ENCODE data around the gene SNCAIP.
"Not testable (repeated sequence)": the region's sequence is repeated elsewhere in the genome, so short reads cannot be mapped to it uniquely, and the experiment has no call there.

Gene SNCAIP

GRCh38 chr5:122369253-122369815, 57.3 kb downstream of the SNCAIP start:
- DNase-seq (ENCODE audit: low read depth, low spot score): no peak
- no peaks in the 10 kb centered on the region for H3K36me3 ChIP-seq (ENCODE audit: insufficient read depth, low read length)
- H3K4me3 ChIP-seq: no peak overlapping the region
- H3K9ac ChIP-seq (ENCODE audit: insufficient read length): no peak overlapping the region
- H3K27ac ChIP-seq: no peak overlapping the region
- TF ChIP-seq FOXP2 (optimal IDR thresholded peaks at IDR 0.05; ENCODE audit: control extremely low read depth, extremely low read length, insufficient read depth) (no peak), POLR2AphosphoS5 (IDR thresholded peaks at IDR 0.05; ENCODE audit: borderline replicate concordance, low read depth, low read length) (no peak), EZH2 (IDR thresholded peaks at IDR 0.05) (no peak)
- no peaks in the 10 kb centered on the region for H3K9me3 ChIP-seq (ENCODE audit: low read depth, low read length)

- no peak for DNase-seq (ENCODE audit: low read depth, low spot score)
- Histone ChIP-seq H3K36me3 (ENCODE audit: insufficient read depth, low read length) (no peaks in the 10 kb centered on the region), H3K9ac (ENCODE audit: insufficient read length) (no peak overlapping the region), H3K27ac (no peak overlapping the region), H3K9me3 (ENCODE audit: low read depth, low read length) (no peaks in the 10 kb centered on the region), H3K4me3 (no peak overlapping the region)
- TF ChIP-seq EZH2 (IDR thresholded peaks at IDR 0.05) (no peak), POLR2AphosphoS5 (IDR thresholded peaks at IDR 0.05; ENCODE audit: borderline replicate concordance, low read depth, low read length) (no peak), FOXP2 (optimal IDR thresholded peaks at IDR 0.05; ENCODE audit: control extremely low read depth, extremely low read length, insufficient read depth) (no peak)
Observed at GRCh38 chr5:122371511-122372151, 59.6 kb downstream of the SNCAIP start.

GRCh38 chr5:122374110-122374509, 62.1 kb downstream of the SNCAIP start:
- no peak overlapping the region for H3K9ac ChIP-seq (ENCODE audit: insufficient read length)
- no peak for TF ChIP-seq FOXP2 (optimal IDR thresholded peaks at IDR 0.05; ENCODE audit: control extremely low read depth, extremely low read length, insufficient read depth)
- no peak for TF ChIP-seq POLR2AphosphoS5 (IDR thresholded peaks at IDR 0.05; ENCODE audit: borderline replicate concordance, low read depth, low read length)
- no peak for TF ChIP-seq EZH2 (IDR thresholded peaks at IDR 0.05)
- no peak overlapping the region for H3K27ac ChIP-seq
- no peak overlapping the region for H3K4me3 ChIP-seq
- DNase-seq (ENCODE audit: low read depth, low spot score): no peak
- no peaks in the 10 kb centered on the region for H3K36me3 ChIP-seq (ENCODE audit: insufficient read depth, low read length)
- no peaks in the 10 kb centered on the region for H3K9me3 ChIP-seq (ENCODE audit: low read depth, low read length)

GRCh38 chr5:122375801-122376200, 63.8 kb downstream of the SNCAIP start:
- TF ChIP-seq FOXP2 (optimal IDR thresholded peaks at IDR 0.05; ENCODE audit: control extremely low read depth, extremely low read length, insufficient read depth): no peak
- TF ChIP-seq POLR2AphosphoS5 (IDR thresholded peaks at IDR 0.05; ENCODE audit: borderline replicate concordance, low read depth, low read length): no peak
- no peak for TF ChIP-seq EZH2 (IDR thresholded peaks at IDR 0.05)
- DNase-seq (ENCODE audit: low read depth, low spot score): no peak
- Histone ChIP-seq H3K27ac (no peak overlapping the region), H3K9me3 (ENCODE audit: low read depth, low read length) (no peaks in the 10 kb centered on the region), H3K36me3 (ENCODE audit: insufficient read depth, low read length) (no peaks in the 10 kb centered on the region), H3K4me3 (no peak overlapping the region), H3K9ac (ENCODE audit: insufficient read length) (no peak overlapping the region)

GRCh38 chr5:122376250-122376649, 64.2 kb downstream of the SNCAIP start:
- Histone ChIP-seq H3K4me3 (no peak overlapping the region), H3K36me3 (ENCODE audit: insufficient read depth, low read length) (no peaks in the 10 kb centered on the region), H3K27ac (no peak overlapping the region), H3K9me3 (ENCODE audit: low read depth, low read length) (no peaks in the 10 kb centered on the region), H3K9ac (ENCODE audit: insufficient read length) (no peak overlapping the region)
- no peak for DNase-seq (ENCODE audit: low read depth, low spot score)
- TF ChIP-seq FOXP2 (optimal IDR thresholded peaks at IDR 0.05; ENCODE audit: control extremely low read depth, extremely low read length, insufficient read depth): no peak
- no peak for TF ChIP-seq EZH2 (IDR thresholded peaks at IDR 0.05)
- TF ChIP-seq POLR2AphosphoS5 (IDR thresholded peaks at IDR 0.05; ENCODE audit: borderline replicate concordance, low read depth, low read length): no peak

- Histone ChIP-seq H3K9ac (ENCODE audit: insufficient read length) (no peak overlapping the region), H3K36me3 (ENCODE audit: insufficient read depth, low read length) (no peaks in the 10 kb centered on the region), H3K27ac (no peak overlapping the region), H3K9me3 (ENCODE audit: low read depth, low read length) (no peaks in the 10 kb centered on the region), H3K4me3 (no peak overlapping the region)
- DNase-seq (ENCODE audit: low read depth, low spot score): no peak
- no peak for TF ChIP-seq POLR2AphosphoS5 (IDR thresholded peaks at IDR 0.05; ENCODE audit: borderline replicate concordance, low read depth, low read length)
- TF ChIP-seq FOXP2 (optimal IDR thresholded peaks at IDR 0.05; ENCODE audit: control extremely low read depth, extremely low read length, insufficient read depth): no peak
- no peak for TF ChIP-seq EZH2 (IDR thresholded peaks at IDR 0.05)
Observed at GRCh38 chr5:122377026-122377425, 65.0 kb downstream of the SNCAIP start.

GRCh38 chr5:122382938-122383337, 70.9 kb downstream of the SNCAIP start:
- not testable (repeated sequence) for H3K9me3 ChIP-seq (ENCODE audit: low read depth, low read length); H3K27ac ChIP-seq; H3K9ac ChIP-seq (ENCODE audit: insufficient read length); DNase-seq (ENCODE audit: low read depth, low spot score); H3K4me3 ChIP-seq; H3K36me3 ChIP-seq (ENCODE audit: insufficient read depth, low read length)

DNA sequence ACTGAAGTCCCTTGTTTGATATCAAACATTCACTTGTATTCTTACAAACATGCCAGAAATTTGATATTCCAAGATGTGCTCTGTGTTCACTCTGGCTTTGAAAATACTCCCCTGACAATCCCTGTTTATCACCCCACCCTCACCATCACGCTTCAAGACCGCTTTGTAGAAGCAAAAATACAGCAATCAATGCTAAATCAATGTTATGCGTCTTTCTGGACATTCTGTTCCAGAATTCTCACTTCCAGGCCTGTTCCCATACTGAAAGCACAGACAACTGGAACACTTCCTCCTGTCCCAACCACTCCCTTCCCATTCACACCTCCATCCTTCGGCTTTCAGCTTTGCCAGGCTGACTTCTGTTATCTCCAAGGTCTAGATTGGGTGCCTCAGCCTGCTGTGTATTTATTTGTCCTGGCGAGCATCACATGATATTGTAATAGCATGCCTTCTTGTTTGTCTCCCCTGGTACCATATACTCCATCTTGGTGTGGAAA, 72.8 kb downstream of the SNCAIP start:
- H3K4me3 ChIP-seq: no peak overlapping the region
- DNase-seq (ENCODE audit: low read depth, low spot score): no peak
- H3K9ac ChIP-seq (ENCODE audit: insufficient read length): no peak overlapping the region
- TF ChIP-seq EZH2 (IDR thresholded peaks at IDR 0.05) (no peak), FOXP2 (optimal IDR thresholded peaks at IDR 0.05; ENCODE audit: control extremely low read depth, extremely low read length, insufficient read depth) (no peak), POLR2AphosphoS5 (IDR thresholded peaks at IDR 0.05; ENCODE audit: borderline replicate concordance, low read depth, low read length) (no peak)
- H3K27ac ChIP-seq: no peak overlapping the region
- H3K36me3 ChIP-seq (ENCODE audit: insufficient read depth, low read length): no peaks in the 10 kb centered on the region
- no peaks in the 10 kb centered on the region for H3K9me3 ChIP-seq (ENCODE audit: low read depth, low read length)

- H3K9ac ChIP-seq (ENCODE audit: insufficient read length): no peak overlapping the region
- H3K9me3 ChIP-seq (ENCODE audit: low read depth, low read length): no peaks in the 10 kb centered on the region
- TF ChIP-seq EZH2 (IDR thresholded peaks at IDR 0.05) (no peak), FOXP2 (optimal IDR thresholded peaks at IDR 0.05; ENCODE audit: control extremely low read depth, extremely low read length, insufficient read depth) (no peak), POLR2AphosphoS5 (IDR thresholded peaks at IDR 0.05; ENCODE audit: borderline replicate concordance, low read depth, low read length) (no peak)
- no peak overlapping the region for H3K27ac ChIP-seq
- no peaks in the 10 kb centered on the region for H3K36me3 ChIP-seq (ENCODE audit: insufficient read depth, low read length)
- H3K4me3 ChIP-seq: no peak overlapping the region
- DNase-seq (ENCODE audit: low read depth, low spot score): no peak
Observed at GRCh38 chr5:122385286-122385685, 73.2 kb downstream of the SNCAIP start.

Data from SK-N-MC (cell line).